Measurements from ENCODE around the gene RHBG.
A peak's percentile ranks its signal among the peaks of the same experiment; 100 is the strongest.

RHBG gene

DNA sequence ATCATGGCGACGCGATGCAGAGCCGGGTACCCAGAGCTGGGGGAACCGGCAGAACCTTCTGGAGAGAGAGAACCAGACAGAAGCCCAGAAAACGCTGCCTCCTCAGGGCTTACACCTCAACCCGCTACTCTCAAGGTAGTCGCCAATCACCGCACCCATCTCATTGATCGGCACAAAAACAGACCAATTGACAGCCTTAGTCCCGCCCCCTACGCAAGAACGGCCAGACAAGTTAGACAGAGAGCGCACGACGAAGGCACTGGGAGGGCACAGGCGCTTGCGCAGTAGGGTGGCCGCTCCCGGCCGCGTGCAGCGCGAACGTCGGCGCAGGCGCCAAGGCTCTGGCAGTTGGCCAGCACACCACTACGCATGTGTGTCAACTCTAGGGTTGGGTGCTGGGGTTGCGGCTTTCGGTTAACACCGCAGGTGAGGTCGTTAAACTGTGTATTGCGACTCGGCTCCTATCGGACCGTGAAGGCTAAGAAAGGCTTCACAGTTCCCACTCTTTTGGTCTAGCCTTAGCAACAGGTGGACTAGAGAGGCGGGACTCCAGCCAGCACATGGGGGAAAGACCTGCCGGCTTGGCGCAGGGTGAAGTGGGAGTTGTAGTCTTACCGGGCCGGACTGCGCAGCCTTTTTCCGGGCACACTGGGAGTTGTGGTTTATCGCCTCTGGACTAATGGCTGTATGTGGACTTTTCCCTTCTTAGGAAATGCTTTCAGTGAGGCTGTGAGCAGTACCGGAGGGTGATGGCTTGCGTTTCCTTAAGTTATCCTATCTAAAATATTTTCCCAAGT lies 30.6 kb upstream of the RHBG start, which contains the start of the genes CCT3 and TSACC:
TSS of gene CCT3 (minus strand) at position 113 of the 797 bp plus-strand sequence. CDS start at position 5, 108 bp downstream.
TSS of gene TSACC (plus strand) at position 347 of the 797 bp plus-strand sequence. CDS start 1,232 bp downstream, outside the sequence.
- TF ChIP-seq RAD21 (IDR thresholded peaks at IDR 0.05; ENCODE audit: low read depth): no peak
- TF ChIP-seq USF1 (IDR thresholded peaks at IDR 0.05): peak; percentile 61
- TF ChIP-seq, protein P1, sequence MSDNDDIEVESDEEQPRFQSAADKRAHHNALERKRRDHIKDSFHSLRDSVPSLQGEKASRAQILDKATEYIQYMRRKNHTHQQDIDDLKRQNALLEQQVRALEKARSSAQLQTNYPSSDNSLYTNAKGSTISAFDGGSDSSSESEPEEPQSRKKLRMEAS (IDR thresholded peaks at IDR 0.05): peak; percentile 91
- peak; percentile 88 for TF ChIP-seq TAF1 (IDR thresholded peaks at IDR 0.05; ENCODE audit: low read depth)
- peak; percentile 82 for TF ChIP-seq YY1 (IDR thresholded peaks at IDR 0.05; ENCODE audit: low read depth)
- TF ChIP-seq, protein P2, sequence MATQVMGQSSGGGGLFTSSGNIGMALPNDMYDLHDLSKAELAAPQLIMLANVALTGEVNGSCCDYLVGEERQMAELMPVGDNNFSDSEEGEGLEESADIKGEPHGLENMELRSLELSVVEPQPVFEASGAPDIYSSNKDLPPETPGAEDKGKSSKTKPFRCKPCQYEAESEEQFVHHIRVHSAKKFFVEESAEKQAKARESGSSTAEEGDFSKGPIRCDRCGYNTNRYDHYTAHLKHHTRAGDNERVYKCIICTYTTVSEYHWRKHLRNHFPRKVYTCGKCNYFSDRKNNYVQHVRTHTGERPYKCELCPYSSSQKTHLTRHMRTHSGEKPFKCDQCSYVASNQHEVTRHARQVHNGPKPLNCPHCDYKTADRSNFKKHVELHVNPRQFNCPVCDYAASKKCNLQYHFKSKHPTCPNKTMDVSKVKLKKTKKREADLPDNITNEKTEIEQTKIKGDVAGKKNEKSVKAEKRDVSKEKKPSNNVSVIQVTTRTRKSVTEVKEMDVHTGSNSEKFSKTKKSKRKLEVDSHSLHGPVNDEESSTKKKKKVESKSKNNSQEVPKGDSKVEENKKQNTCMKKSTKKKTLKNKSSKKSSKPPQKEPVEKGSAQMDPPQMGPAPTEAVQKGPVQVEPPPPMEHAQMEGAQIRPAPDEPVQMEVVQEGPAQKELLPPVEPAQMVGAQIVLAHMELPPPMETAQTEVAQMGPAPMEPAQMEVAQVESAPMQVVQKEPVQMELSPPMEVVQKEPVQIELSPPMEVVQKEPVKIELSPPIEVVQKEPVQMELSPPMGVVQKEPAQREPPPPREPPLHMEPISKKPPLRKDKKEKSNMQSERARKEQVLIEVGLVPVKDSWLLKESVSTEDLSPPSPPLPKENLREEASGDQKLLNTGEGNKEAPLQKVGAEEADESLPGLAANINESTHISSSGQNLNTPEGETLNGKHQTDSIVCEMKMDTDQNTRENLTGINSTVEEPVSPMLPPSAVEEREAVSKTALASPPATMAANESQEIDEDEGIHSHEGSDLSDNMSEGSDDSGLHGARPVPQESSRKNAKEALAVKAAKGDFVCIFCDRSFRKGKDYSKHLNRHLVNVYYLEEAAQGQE (IDR thresholded peaks at IDR 0.05; ENCODE audit: low read depth): no peak
- TF ChIP-seq CREB1 (IDR thresholded peaks at IDR 0.05; ENCODE audit: low read depth): peak; percentile 69
- TF ChIP-seq EP300 (IDR thresholded peaks at IDR 0.05; ENCODE audit: borderline replicate concordance): no peak
- TF ChIP-seq NFIC (IDR thresholded peaks at IDR 0.05): peak; percentile 83
- peak; percentile 40 for TF ChIP-seq TCF12 (IDR thresholded peaks at IDR 0.05; ENCODE audit: low read depth)

DNA sequence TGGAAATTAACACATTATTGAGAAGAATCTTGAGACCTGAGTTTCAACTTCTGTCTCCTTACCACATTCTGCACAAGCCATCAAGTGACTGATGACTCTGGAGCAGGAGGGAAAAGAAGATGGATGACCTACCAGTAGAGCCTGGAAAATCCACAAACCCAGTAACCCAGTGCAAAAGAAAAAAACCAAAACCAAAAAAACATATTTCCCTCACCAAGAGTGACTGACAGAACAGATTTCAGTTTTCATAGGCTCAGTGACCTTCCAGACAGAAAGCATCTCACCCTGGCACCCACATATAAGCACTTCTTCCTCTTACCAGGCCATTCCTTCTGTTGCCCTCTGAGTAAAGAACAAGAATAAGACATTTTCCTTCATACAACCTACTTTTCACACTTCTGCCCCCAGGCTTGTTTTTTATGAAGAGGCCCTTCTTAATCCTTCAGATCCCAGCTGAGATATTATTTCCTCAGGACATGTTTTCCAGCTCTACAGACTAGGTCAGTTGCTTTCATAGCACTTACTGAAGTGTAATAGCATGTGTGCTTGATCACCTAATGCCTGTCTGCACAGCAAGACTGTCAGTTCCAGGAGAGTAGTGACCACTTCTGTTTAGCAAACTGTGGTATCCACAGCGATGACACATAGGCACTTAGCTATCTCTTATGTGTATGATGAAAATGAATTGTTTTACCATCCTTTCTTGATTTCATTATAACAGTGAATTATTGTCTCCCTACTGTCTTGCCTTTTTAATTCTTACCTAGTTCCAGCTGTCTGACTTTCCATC lies 26.6 kb upstream of the RHBG start:
- TF ChIP-seq NFIC (IDR thresholded peaks at IDR 0.05) (no peak), YY1 (IDR thresholded peaks at IDR 0.05; ENCODE audit: low read depth) (no peak), CREB1 (IDR thresholded peaks at IDR 0.05; ENCODE audit: low read depth) (no peak), EP300 (IDR thresholded peaks at IDR 0.05; ENCODE audit: borderline replicate concordance) (no peak), RAD21 (IDR thresholded peaks at IDR 0.05; ENCODE audit: low read depth) (no peak), EGR1 (IDR thresholded peaks at IDR 0.05) (no peak), TCF12 (IDR thresholded peaks at IDR 0.05; ENCODE audit: low read depth) (no peak)
- TF ChIP-seq, protein P1 (IDR thresholded peaks at IDR 0.05): no peak
- TF ChIP-seq, protein P2 (IDR thresholded peaks at IDR 0.05; ENCODE audit: low read depth): no peak

DNA sequence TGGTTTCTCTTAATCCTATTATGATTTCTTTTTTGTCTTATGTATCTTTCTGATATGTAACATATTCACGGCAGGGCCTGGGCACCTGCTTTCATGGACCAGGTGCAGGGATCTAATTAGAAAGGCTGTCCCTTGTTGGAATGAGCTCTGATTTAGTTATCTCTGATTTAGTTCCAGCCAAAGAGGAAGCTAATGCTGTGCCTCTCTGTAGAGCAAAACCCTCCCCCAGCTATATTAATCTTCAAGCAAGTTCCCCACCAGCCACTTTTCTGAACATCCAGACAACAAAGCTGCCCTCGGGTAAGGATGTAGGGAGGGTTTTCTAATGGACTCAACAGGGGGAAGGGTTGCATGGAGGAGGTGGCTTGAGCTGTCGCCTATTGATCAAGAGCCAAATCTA lies 24.6 kb upstream of the RHBG start:
- TF ChIP-seq EP300 (IDR thresholded peaks at IDR 0.05; ENCODE audit: borderline replicate concordance) (no peak), CEBPB (IDR thresholded peaks at IDR 0.05) (no peak), YY1 (IDR thresholded peaks at IDR 0.05; ENCODE audit: low read depth) (no peak), EGR1 (IDR thresholded peaks at IDR 0.05) (no peak), CREB1 (IDR thresholded peaks at IDR 0.05; ENCODE audit: low read depth) (no peak), TCF12 (IDR thresholded peaks at IDR 0.05; ENCODE audit: low read depth) (no peak), NFIC (IDR thresholded peaks at IDR 0.05) (no peak), ZBTB7A (IDR thresholded peaks at IDR 0.05; ENCODE audit: low read depth) (no peak), USF1 (IDR thresholded peaks at IDR 0.05) (no peak), FOXM1 (IDR thresholded peaks at IDR 0.05; ENCODE audit: borderline replicate concordance, low read depth) (no peak), TEAD4 (IDR thresholded peaks at IDR 0.05) (no peak), RAD21 (IDR thresholded peaks at IDR 0.05; ENCODE audit: low read depth) (no peak), TAF1 (IDR thresholded peaks at IDR 0.05; ENCODE audit: low read depth) (no peak)
- TF ChIP-seq, protein P1 (IDR thresholded peaks at IDR 0.05): no peak
- TF ChIP-seq, protein P2 (IDR thresholded peaks at IDR 0.05; ENCODE audit: low read depth): no peak

Data from Ishikawa (cell line).